CD4-positive, alpha-beta T cell treated with Interleukin-15 for 1 hour (primary cell): ENCODE data around the gene HOXA5.

Experiments used
- DNase-seq: peaks from one replicate; pipeline ENCODE4 v3.0.0-alpha.2; 2020

The HOXA5 gene

DNA sequence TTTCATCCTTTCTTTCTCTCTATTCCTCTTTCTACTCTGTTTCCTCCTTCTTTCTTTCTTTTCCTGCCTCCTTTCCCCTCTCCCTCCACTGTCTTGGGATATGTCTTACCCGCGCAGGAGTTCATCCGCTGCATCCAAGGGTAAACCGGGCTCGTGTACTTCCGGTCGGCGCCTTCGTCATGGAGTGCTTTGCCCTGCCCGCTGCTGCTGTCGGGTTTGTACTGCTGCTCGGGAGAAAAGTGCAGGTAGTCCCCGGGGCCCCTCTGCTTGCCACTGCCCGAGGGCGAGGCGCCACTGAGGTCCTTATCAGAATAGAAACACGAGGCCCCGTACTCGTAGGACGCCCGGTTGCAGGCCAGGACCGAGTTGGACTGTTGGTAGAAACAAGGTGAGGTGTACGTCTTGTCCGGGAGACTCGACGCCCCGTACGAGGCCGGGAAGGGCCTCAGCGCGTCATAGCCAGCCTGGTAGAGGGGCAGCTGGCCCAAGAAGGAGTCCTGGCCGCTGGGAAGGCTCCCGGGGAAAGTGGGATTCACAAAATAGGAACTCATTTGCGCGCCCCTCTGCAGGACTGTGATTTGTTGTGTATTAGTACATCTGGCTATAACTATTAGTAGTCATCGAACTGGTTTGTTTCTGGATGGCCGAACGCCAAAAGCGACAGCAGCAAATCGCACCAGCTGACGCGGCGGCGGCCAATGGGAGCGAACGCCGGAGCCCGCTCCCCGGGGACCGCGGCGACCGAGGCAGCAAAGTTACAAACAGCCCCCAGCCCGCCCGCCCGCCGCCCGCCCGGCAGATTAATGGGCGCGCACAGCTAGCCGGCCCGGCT, 3.9 kb upstream of the HOXA5 start, which contains the start of gene HOXA6:
HOXA6 (minus strand) TSS at position 576 of the 832 bp plus-strand sequence; CDS start at position 551, 25 bp downstream.
- no peak for DNase-seq

DNA sequence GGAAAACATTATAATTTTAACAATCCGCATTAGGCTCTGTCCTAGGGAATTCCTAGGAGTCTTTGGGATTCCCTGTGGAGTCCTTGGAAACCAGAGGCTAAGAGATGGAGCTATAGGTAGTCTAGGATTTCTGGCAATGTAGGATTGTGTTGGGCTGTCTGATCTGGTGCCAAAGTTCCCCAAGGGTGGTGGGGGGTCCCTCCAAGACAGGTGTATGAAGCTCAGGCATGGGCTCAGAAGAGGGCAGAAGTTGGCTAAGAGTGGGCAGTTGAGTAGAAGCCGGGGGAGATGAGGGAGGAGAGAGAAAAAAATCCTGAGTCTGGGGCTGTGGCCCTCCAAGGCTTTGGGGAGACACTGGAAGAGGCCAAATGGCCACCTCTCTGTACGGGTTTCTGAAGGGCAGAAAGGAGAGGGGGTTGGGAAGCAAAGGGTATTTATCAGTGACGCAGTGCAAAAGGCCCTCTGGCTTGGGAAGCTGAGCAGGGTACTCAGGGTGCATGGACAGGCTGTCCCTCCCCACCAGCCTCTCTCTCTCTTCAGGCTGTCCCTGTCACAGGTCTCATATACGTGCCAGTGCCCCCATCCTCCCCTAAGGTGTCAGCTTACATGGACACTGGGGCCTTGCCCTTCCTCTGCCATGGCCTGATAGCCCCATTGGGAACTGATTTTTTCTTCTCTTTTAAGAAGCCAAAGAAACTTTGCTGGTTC, 3.2 kb upstream of the HOXA5 start:
- no peak for DNase-seq

GRCh38 chr7:27145914-27146412, 2.5 kb upstream of the HOXA5 start:
- no peak for DNase-seq

- no peak for DNase-seq
Observed at GRCh38 chr7:27145165-27145913, 1.9 kb upstream of the HOXA5 start.

- no peak for DNase-seq
Observed at GRCh38 chr7:27144781-27145164, 1.3 kb upstream of the HOXA5 start.

DNA sequence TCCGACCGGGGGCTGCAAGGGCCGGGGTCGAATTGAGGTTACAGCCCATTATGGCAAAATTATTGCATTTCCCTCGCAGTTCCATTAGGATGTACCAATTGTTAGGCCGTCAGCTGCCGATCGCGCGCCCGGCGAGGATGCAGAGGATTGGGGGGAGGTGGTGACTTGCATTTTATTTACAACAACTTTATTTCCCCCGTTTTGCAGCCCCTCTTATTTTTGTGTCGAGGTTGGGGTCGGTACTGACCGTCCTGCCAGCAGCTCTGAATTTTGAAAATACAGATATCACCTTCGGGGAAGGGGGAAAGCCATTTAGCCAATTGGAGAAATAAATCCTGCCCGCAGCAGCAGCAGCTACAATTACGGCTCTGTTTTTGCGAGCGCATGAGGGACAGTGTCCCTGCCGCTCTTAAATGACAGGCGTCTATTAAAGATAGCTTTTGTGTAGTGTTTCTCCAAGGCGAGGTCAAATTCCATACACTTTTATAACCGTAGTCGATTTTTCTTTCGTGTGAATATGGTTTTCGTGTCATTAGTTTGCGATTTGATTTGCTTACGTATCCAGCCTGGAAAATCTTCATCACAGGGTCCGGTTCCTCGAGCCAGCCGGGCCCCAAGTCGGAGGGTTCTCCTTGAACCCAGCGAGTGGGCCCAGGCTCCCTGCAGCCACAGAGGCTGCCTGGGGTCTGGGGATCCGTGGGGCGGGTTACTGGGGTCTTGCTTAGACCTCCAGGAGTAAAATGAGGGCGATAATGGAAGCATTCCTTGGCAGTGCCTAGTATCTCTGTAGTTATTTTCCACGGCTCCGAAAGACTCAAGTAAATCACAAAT, 684 bp upstream of the HOXA5 start:
- DNase-seq: no peak

DNA sequence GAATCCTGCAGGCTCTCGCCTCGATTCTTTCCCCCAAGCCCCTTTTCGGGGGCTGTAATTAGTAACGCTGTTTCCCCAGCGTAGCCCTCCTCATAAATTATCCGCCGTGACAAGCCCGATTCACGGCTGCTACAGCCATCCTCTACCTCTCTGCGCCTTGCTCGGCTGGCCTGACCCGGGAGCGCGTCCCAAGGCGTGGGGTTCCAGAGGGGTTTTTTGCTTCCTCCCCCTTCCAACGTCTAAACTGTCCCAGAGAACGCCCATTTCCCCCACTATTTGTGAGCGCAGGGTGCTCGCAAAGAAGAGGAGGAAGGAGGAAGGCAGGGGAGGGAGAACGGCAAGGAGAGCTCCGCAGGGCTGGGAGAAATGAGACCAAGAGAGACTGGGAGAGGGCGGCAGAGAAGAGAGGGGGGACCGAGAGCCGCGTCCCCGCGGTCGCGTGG, 880 bp downstream of the HOXA5 start:
- DNase-seq: no peak

GRCh38 chr7:27141923-27142579, 1.4 kb downstream of the HOXA5 start:
- no peak for DNase-seq

GRCh38 chr7:27141137-27141922, 2.2 kb downstream of the HOXA5 start:
- no peak for DNase-seq

- no peak for DNase-seq
Observed at GRCh38 chr7:27140126-27140857, 3.2 kb downstream of the HOXA5 start.

DNA sequence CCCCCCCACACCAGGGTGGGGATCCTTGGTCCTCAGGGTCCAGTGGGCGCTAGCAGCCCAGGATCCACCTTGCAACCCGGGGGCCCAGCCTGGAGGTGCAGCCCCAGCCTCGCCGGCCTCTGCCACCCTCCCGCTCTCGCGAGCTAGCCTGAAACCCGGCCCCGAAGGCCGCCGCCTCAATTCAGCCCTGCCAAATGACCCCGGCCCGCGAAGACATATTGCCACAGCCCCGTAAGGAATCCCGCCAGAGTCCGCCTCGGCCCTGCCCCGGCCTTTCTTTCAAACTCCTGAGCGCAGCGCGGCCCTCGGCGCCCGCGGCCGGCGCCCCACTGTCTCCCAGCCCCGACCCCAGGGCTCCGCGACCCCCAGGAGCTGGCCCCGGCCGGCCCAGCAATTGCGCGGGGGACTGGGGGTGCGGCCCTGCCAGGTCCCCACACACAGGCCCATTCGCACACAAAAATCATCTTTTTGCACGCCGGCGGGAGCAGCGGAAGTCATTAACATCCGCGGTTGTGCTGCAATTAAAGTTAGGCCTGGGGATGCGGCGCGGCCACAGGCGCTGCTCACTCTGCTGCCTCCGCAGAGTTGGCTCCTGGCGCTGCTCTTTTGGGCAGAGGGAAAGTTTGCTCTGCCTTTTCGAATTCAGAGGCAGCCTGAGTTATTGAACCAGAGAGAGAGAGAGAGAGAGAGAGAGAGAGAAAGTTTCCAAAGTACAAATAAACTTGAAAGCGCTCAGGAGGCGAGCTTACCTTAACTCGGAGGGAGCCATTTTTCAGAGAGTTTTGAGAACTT, 4.0 kb downstream of the HOXA5 start:
- no peak for DNase-seq

- no peak for DNase-seq
Observed at GRCh38 chr7:27138985-27139333, 4.5 kb downstream of the HOXA5 start.

GRCh38 chr7:27138472-27138871, 5.0 kb downstream of the HOXA5 start:
- no peak for DNase-seq

GRCh38 chr7:27137640-27138315, 5.7 kb downstream of the HOXA5 start:
- DNase-seq: no peak

GRCh38 chr7:27134392-27134791, 9.1 kb downstream of the HOXA5 start:
- no peak for DNase-seq

DNA sequence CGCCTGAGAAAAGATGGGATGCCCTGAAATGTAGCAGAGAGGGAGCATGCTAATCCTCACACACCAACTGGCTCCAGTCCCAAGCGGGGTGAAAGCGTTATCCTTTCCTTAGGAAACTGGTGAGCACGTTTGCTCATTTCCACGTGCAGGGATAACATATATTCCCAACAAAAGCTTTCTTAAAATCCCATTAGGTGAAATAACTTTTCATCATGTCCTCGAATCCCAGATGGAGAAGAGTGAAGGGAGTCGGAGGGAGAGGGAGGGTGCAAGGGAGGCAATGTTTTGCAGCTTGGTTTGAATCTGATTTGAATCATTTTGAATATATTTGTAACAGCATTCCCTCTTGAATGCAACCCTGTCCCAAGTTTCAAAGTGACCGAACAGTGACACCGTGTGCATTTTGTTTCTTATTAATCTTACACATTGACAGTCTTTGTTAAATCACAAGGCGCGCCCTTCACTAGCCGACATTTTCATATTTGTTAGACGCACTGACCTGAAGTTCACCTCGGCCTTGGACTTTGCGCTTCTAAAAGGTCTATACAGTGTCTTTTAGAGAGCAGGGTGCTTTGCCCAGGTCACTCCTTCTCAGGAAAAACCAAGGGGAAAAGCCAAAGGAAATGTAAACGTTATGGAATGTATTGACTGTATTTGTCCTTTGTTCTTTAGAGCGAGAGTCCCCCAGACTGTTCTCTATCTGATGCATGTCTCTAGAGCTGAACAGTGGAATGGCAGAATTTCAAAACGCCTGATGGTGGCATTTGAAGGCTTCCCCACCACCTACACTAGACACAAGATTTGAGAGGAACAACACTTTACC, 9.9 kb downstream of the HOXA5 start:
- no peak for DNase-seq

GRCh38 chr7:27132978-27133377, 10.5 kb downstream of the HOXA5 start:
- no peak for DNase-seq

DNA sequence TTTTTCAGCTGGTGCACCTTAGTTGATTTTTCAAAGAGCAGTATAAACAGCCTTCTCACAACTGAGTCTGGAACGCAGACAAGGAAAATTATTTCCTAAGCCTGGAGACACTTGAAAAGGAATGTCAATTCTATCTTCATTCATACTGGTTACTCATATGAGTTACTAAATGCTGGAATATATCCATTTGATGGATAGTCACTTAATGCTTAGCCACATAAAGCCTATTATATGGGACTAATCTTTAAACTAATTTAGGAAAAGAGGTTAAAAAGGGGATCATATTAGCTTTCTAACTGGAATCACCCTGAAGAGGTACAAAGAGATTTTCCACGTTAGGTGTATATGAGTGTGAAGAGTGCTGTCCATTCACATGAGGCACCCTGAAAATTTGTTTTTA, 11.3 kb downstream of the HOXA5 start:
- DNase-seq: no peak
